HCT116 (cell line): ENCODE measurements around the gene ARNT2. TPM values are rescaled to one million over a fixed set of nuclear protein-coding genes. Genes with fewer than 3 reads are reported as not detected.

Source experiments
- ATAC-seq: fragments of 200-7000 bp; cut with Tn5 transposase; 2 replicates; pipeline ENCODE4 v1.9.1; 2020; ENCODE audit warnings: mild to moderate bottlenecking, moderate library complexity
- BruUV-seq: library from RNA; stranded (reverse); fragments of 400-500 nt; replicated peaks from 2 replicates; lab custom pipeline; 2021; lab: Mats Ljungman, UMichigan
- CTCF ChIA-PET: fragments of 300-600 bp; sonication (Branson Sonifier 250); formaldehyde crosslinking; loops from one replicate; lab custom pipeline; 2021; ENCODE audit warnings: antibody characterized with exemption; lab: Charles Lee
- POLR2A ChIA-PET: fragments of 300-600, 350-600 bp; sonication (Branson Sonifier 250); formaldehyde crosslinking; loops from one replicate; lab custom pipeline; 2021; ENCODE audit warnings: antibody characterized with exemption; lab: Charles Lee
- RAD21 ChIA-PET, 2 experiments: fragments of 300-600 bp; sonication (Branson Sonifier 250); formaldehyde crosslinking; loops; one replicate each; lab custom pipeline; 2023; ENCODE audit warnings: low total read pairs in 2 of 2; ENCODE audit not compliant: uncharacterized antibody in 2 of 2, unreplicated experiment in 2 of 2, low non-redundant PET in 1 of 2; lab: Charles Lee
- DNase-seq: peaks from one replicate; pipeline ENCODE4 v3.0.0-alpha.2; 2010; ENCODE audit warnings: low read depth, low spot score
- H2AFZ ChIP-seq: fragments of 200-600 bp; shearing (Covaris generic), sonication (generic); 2 replicates; pipeline ENCODE4 v1.6.1; 2017; ENCODE audit warnings: low read depth, mixed run types, mixed read lengths, antibody characterized with exemption, low read length; ENCODE audit not compliant: poor library complexity, severe bottlenecking
- H3K27ac ChIP-seq: 2 replicates; pipeline ENCODE4 v1.5.1; 2012; ENCODE audit warnings: low read depth, low read length
- H3K27me3 ChIP-seq: fragments of 200-600 bp; sonication (generic); 2 replicates; pipeline ENCODE4 v1.6.1; 2016; ENCODE audit warnings: mixed run types, low read length, mixed read lengths; ENCODE audit not compliant: insufficient read depth
- H3K36me3 ChIP-seq, 2 experiments: fragments of 200-500 bp in 1 of 2; fragments of 200-600 bp in 1 of 2; sonication (Bioruptor generic) in 1 of 2; sonication (generic) in 1 of 2; 2 replicates each; pipeline versions ENCODE4 v1.5.1 to v1.6.1; 2014 to 2016; ENCODE audit warnings: low read length in 2 of 2, inconsistent platforms in 1 of 2, mixed read lengths in 1 of 2, mixed run types in 1 of 2; ENCODE audit not compliant: insufficient read depth in 2 of 2, control insufficient read depth in 1 of 2
- H3K4me1 ChIP-seq, 2 experiments: fragments of 200-600 bp in 1 of 2; sonication (generic) in 1 of 2; 2 replicates each; pipeline versions ENCODE4 v1.5.1 to v1.6.1; 2012 to 2017; ENCODE audit warnings: low read length in 2 of 2, inconsistent platforms in 1 of 2, mild to moderate bottlenecking in 1 of 2, mixed read lengths in 1 of 2, mixed run types in 1 of 2, moderate library complexity in 1 of 2; ENCODE audit not compliant: insufficient read depth in 2 of 2, control insufficient read depth in 1 of 2
- H3K4me2 ChIP-seq: fragments of 200-600 bp; sonication (generic); 2 replicates; pipeline ENCODE4 v1.6.1; 2017; ENCODE audit warnings: mixed run types, low read length, mixed read lengths
- H3K4me3 ChIP-seq, 2 experiments: fragments of 200-600 bp in 1 of 2; sonication (generic) in 1 of 2; replicated peaks in 1 of 2; 2 replicates each; pipeline ENCODE4 v1.5.1; 2011 to 2016; ENCODE audit warnings: low read length in 2 of 2, control low read depth in 1 of 2, low read depth in 1 of 2, mild to moderate bottlenecking in 1 of 2, mixed read lengths in 1 of 2, mixed run types in 1 of 2
- H3K79me2 ChIP-seq: fragments of 200-600 bp; sonication (generic); 2 replicates; pipeline ENCODE4 v1.6.1; 2017; ENCODE audit warnings: mild to moderate bottlenecking, mixed run types, low read length, moderate library complexity, mixed read lengths; ENCODE audit not compliant: insufficient read depth
- H3K9ac ChIP-seq: fragments of 200-600 bp; sonication (generic); 2 replicates; pipeline ENCODE4 v1.6.1; 2016; ENCODE audit warnings: low read length, mixed read lengths
- H3K9me2 ChIP-seq: fragments of 200-600 bp; sonication (generic), shearing (Covaris generic); 2 replicates; pipeline ENCODE4 v1.6.1; 2017; ENCODE audit warnings: mixed run types, mild to moderate bottlenecking, moderate library complexity; ENCODE audit not compliant: insufficient read depth
- H3K9me3 ChIP-seq, 2 experiments: fragments of 200-500 bp in 1 of 2; fragments of 200-600 bp in 1 of 2; sonication (Bioruptor generic) in 1 of 2; sonication (generic) in 1 of 2; 2 replicates each; pipeline ENCODE4 v1.6.1; 2014 to 2017; ENCODE audit warnings: low read length in 2 of 2, mixed read lengths in 2 of 2, inconsistent platforms in 1 of 2, low read depth in 1 of 2, mild to moderate bottlenecking in 1 of 2, mixed run types in 1 of 2, moderate library complexity in 1 of 2; ENCODE audit not compliant: control insufficient read depth in 1 of 2, insufficient read depth in 1 of 2
- H4K20me1 ChIP-seq: fragments of 200-600 bp; sonication (generic), shearing (Covaris generic); 2 replicates; pipeline ENCODE4 v1.6.1; 2017; ENCODE audit warnings: mixed run types, mild to moderate bottlenecking, moderate library complexity; ENCODE audit not compliant: insufficient read depth
- CBX3 ChIP-seq: IDR thresholded peaks from 2 replicates; pipeline ENCODE4 v1.6.1; 2012; ENCODE audit warnings: low read depth
- CTCF ChIP-seq, 3 experiments: fragments of 200-600 bp in 1 of 3; sonication (generic) in 1 of 3; IDR thresholded peaks in 2 of 3; conservative IDR thresholded peaks in 1 of 3; 2 replicates each; pipeline ENCODE4 v1.5.1; 2012 to 2017; ENCODE audit warnings: low read depth in 2 of 3, low read length in 2 of 3, antibody characterized with exemption in 1 of 3, borderline replicate concordance in 1 of 3, control low read depth in 1 of 3, mild to moderate bottlenecking in 1 of 3, mixed read lengths in 1 of 3, mixed run types in 1 of 3, moderate library complexity in 1 of 3; ENCODE audit not compliant: insufficient read depth in 1 of 3
- EGR1 ChIP-seq: IDR thresholded peaks from 2 replicates; pipeline ENCODE4 v1.6.1; 2012; ENCODE audit warnings: low read depth
- ELF1 ChIP-seq: IDR thresholded peaks from 2 replicates; pipeline ENCODE4 v1.6.1; 2012; ENCODE audit warnings: low read depth, borderline replicate concordance
- EZH2 ChIP-seq: fragments of 200-600 bp; sonication (generic); IDR thresholded peaks from 2 replicates; pipeline ENCODE4 v1.6.1; 2017; ENCODE audit warnings: antibody characterized with exemption, mixed run types
- FOSL1 ChIP-seq: IDR thresholded peaks from 2 replicates; pipeline ENCODE4 v1.6.1; 2012; ENCODE audit warnings: low read depth
- POLR2A ChIP-seq: IDR thresholded peaks from 2 replicates; pipeline ENCODE4 v1.7.0; 2011; ENCODE audit warnings: borderline replicate concordance; ENCODE audit not compliant: insufficient read depth, insufficient read length; ENCODE audit errors: extremely low read depth
- RAD21 ChIP-seq: IDR thresholded peaks from 2 replicates; pipeline ENCODE4 v1.6.1; 2012; ENCODE audit warnings: low read depth, mild to moderate bottlenecking
- REST ChIP-seq: IDR thresholded peaks from 2 replicates; pipeline ENCODE4 v1.6.1; 2012; ENCODE audit warnings: low read depth
- TCF7L2 ChIP-seq: IDR thresholded peaks from 2 replicates; pipeline ENCODE4 v1.7.0; 2011; ENCODE audit warnings: borderline replicate concordance, inconsistent platforms; ENCODE audit not compliant: insufficient read depth, insufficient read length; ENCODE audit errors: extremely low read depth
- ZBTB33 ChIP-seq: IDR thresholded peaks from 2 replicates; pipeline ENCODE4 v1.6.1; 2011; ENCODE audit warnings: mild to moderate bottlenecking, low read length, moderate library complexity; ENCODE audit not compliant: insufficient replicate concordance; ENCODE audit errors: extremely low read depth
- ZFX ChIP-seq: fragments of 450-650 bp; IDR thresholded peaks from 2 replicates; pipeline ENCODE4 v1.6.1; 2017
- intact Hi-C: fragments of 100-400 bp; cut with micrococcal nuclease; formaldehyde crosslinking; loops from 2 replicates; pipeline ENCODE4 v1.10.0; 2022
- total RNA-seq: library from RNA; stranded (reverse); gene quantifications from one replicate; pipeline ENCODE4 v1.2.1, GENCODE V29; 2021; ENCODE audit not compliant: unreplicated experiment
- TF ChIP-seq, protein P1 (sequence below): IDR thresholded peaks from 2 replicates; pipeline ENCODE4 v1.6.1; 2012

The ARNT2 gene
- total RNA-seq, 1 experiment from 2014 or later, result 3.0 TPM

DNA sequence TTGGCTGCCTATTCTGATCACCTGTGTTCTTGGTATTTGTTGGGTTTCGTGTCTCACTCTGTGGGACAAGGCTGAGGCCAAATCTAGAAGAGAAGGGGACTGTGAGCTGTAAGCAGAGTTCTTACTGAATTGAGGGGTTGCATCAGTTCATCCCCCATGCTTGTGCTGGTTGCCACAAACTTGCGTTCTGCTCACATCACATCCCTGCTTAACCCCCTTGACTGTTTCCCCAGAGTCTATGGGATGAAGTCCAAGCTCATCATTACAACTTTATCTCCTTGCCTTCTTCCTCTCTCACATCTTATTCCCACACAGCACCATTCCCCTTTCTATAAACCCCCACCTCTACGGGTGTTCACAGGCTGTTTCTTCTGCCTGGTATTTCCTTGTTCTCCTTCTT, 147.2 kb downstream of the ARNT2 start:
- CTCF ChIA-PET, result no interaction called here
- ATAC-seq (no peak), DNase-seq (no peak)
- RAD21 ChIA-PET, result no interaction called here
- no peaks in the 10 kb centered on the region for H3K79me2 ChIP-seq
- no peak overlapping the region for H3K27ac ChIP-seq
- no peak overlapping the region for H3K9ac ChIP-seq
- H3K4me3 ChIP-seq, result no peak overlapping the region
- peaks cover 0 to 6% of the 10 kb centered on the region in 2 experiments; a peak in 1 of 4 replicates for H3K4me1 ChIP-seq
- H3K4me2 ChIP-seq, result no peak overlapping the region
- intact Hi-C loops, result no loop called here
- TF ChIP-seq ELF1 (no peak), ZFX (no peak), REST (no peak)
- POLR2A ChIA-PET, result no interaction called here
- H3K9me2 ChIP-seq, result no peaks in the 10 kb centered on the region
- no peaks in the 10 kb centered on the region for H4K20me1 ChIP-seq
- H3K9me3 ChIP-seq, result no peaks in the 10 kb centered on the region
- H3K36me3 ChIP-seq, result no peaks in the 10 kb centered on the region
- no peak overlapping the region for H2AFZ ChIP-seq
- peaks cover 19% of the 10 kb centered on the region; the same call in 1 of the 2 replicates for H3K27me3 ChIP-seq
- no TSS peak for BruUV-seq

DNA sequence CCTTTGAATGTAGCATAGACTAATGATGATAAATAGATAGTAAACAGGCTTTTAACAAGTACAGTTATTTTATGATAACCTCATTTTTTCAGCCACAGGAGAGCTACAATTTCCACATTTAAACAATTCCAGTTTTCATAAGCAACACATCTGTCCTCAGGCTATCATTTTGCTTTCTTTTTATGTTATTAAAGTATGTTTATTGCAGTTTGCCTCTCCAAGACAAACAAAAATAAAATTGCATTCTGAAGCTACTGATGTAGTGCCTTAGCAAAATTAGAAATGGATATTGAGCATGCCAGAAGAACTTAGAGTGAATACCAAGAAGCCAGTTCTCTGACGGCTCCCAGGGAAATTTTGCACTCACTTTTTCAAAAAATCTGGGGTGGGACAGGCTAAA, 150.4 kb downstream of the ARNT2 start:
- H4K20me1 ChIP-seq, result no peaks in the 10 kb centered on the region
- no peak overlapping the region for H2AFZ ChIP-seq
- H3K4me3 ChIP-seq, result no peak overlapping the region
- H3K27ac ChIP-seq, result no peak overlapping the region
- BruUV-seq, result no TSS peak
- no peaks in the 10 kb centered on the region for H3K36me3 ChIP-seq
- RAD21 ChIA-PET, result no interaction called here
- peaks cover 14% of the 10 kb centered on the region; the same call in 1 of the 2 replicates for H3K27me3 ChIP-seq
- H3K4me1 ChIP-seq, result peaks cover 0 to 6% of the 10 kb centered on the region in 2 experiments; a peak in 1 of 4 replicates
- POLR2A ChIA-PET, result no interaction called here
- CTCF ChIA-PET, result no interaction called here
- H3K4me2 ChIP-seq, result no peak overlapping the region
- no peak overlapping the region for H3K9ac ChIP-seq
- ATAC-seq (no peak), DNase-seq (no peak)
- no peaks in the 10 kb centered on the region for H3K79me2 ChIP-seq
- H3K9me3 ChIP-seq, result no peaks in the 10 kb centered on the region
- no peaks in the 10 kb centered on the region for H3K9me2 ChIP-seq
- intact Hi-C loops, result no loop called here
- TF ChIP-seq CTCF (IDR thresholded peaks at IDR 0.05 in 2 of 3, conservative IDR thresholded peaks at IDR 0.05 in 1 of 3; ENCODE audit: borderline replicate concordance in 1 of 3, insufficient read depth in 1 of 3, low read depth in 2 of 3, low read length in 2 of 3) (no peak), ZBTB33 (no peak), ELF1 (no peak), CBX3 (no peak), POLR2A (no peak), EGR1 (no peak), FOSL1 (no peak), EZH2 (no peak), RAD21 (no peak), TCF7L2 (no peak)
- TF ChIP-seq, protein P1, sequence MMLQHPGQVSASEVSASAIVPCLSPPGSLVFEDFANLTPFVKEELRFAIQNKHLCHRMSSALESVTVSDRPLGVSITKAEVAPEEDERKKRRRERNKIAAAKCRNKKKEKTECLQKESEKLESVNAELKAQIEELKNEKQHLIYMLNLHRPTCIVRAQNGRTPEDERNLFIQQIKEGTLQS, result no peak
